B cell (primary cell): ENCODE data around the gene PDX1.

Experiments
- EZH2 ChIP-seq: IDR thresholded peaks from 2 replicates; pipeline ENCODE4 v1.6.1; 2012; ENCODE audit warnings: borderline replicate concordance, low read depth, mild to moderate bottlenecking, moderate library complexity, low read length; ENCODE audit not compliant: insufficient read depth, poor library complexity, severe bottlenecking
- TF ChIP-seq, protein P1 (sequence below): fragments of 200-600 bp; IDR thresholded peaks from one replicate; pipeline ENCODE4 v1.8.0; 2022; ENCODE audit warnings: antibody characterized with exemption, mild to moderate bottlenecking

DNA sequence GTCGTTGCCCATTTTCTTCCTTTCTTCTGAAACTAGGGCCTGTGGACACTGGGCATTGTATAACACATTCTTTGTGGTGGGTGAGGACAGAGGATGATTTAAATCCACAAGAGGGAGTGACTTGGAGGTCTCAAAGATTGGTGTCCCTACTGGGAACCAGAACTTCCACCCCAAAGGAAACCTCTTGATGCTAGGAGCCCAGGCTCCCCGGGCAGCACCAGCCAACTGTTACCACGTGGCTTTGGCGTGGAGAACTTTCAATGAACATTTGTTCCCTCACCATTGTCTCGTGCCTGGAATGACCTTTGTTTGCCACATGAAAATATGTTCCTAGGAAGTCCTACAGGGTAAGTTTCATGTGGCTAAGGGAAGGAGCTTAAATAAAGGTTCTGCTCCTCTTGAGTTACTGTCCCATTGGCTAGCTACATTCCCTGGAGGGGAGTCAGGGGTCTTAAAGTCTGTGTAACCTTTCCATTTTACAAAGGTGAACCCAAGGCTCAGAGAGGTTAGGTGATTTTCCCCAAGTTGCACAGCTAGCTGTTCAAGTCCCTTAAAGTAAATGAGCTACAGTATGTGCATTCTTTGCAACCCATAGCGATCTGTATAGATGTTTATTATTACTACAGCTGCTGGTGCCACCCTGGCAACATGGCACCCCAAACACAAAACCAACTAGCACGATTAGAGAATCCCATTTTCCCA is 54.3 kb downstream of the PDX1 start:
- TF ChIP-seq, protein P1, sequence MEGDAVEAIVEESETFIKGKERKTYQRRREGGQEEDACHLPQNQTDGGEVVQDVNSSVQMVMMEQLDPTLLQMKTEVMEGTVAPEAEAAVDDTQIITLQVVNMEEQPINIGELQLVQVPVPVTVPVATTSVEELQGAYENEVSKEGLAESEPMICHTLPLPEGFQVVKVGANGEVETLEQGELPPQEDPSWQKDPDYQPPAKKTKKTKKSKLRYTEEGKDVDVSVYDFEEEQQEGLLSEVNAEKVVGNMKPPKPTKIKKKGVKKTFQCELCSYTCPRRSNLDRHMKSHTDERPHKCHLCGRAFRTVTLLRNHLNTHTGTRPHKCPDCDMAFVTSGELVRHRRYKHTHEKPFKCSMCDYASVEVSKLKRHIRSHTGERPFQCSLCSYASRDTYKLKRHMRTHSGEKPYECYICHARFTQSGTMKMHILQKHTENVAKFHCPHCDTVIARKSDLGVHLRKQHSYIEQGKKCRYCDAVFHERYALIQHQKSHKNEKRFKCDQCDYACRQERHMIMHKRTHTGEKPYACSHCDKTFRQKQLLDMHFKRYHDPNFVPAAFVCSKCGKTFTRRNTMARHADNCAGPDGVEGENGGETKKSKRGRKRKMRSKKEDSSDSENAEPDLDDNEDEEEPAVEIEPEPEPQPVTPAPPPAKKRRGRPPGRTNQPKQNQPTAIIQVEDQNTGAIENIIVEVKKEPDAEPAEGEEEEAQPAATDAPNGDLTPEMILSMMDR: no peak
- no peak for TF ChIP-seq EZH2
